Medulla oblongata (tissue), 1 donor: ENCODE measurements around the gene CLDN10.
"Not testable (repeated sequence)": the region's sequence is repeated elsewhere in the genome, so short reads cannot be mapped to it uniquely, and the experiment has no call there.

Experiments
- DNase-seq: peaks from one replicate; pipeline ENCODE4 v3.0.0-alpha.2; 2015; ENCODE audit errors: extremely low spot score

The CLDN10 gene

DNA sequence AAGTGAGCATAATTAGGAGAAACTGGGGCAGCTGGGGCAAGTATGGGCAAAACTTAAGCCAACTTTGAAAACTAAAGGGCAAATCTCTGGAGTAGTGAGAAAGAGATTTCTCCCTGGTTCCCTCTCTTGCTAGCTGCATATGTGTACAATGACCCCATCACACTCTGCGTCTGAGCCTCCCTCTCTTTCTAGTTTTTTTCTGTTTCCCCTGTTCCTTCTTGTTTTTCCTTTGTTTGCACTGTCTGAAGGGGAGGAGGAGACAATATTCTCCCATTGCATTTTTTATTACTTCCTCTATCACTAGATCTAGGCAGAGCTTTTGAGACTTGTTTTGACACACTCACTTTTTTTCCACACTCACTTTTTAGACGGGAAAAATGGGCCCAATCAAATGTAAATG is 11.2 kb upstream of the CLDN10 start:
- DNase-seq, result no peak

DNA sequence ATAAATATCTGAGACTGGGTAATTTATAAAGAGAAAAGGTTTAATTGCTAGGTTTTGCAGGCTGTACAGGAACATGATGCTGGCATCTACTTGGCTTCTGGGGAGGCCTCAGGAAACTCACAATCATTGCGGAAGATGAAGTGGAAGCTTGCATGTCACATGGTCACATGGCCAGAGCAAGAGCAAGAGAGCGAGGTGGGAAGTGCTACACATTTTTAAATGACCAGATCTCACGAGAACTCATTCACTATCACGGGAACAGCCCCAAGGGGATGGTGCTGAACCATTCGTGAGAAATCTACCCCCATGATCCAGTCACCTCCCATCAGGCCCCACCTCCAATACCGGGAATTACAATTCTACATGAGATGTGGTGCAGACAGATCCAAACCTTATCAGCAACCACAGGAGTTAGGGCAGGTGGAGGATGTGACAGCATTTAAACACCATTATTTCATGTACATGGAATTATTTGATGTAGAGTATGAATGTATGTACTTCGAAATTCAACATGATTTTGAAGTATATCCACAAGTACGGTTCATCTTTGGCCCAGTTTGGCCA is 10.5 kb upstream of the CLDN10 start:
- DNase-seq, result no peak

DNA sequence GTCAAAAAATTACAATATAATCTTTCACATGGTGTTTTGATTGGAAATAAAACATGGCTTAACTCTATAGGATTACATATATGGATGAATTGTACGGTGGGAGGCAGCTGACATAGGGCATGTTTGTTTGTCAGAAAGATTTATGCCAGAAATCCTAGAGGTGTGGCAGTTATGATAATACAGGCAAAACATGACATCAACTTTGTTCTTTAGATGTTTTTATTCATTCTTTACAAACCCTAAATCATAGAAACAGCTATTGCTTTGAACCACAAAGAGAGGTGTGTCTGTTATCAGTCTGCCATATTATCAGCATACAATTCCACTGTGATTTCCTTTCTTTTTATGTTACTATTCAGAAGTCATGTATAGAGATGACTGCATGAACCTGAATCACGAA is 8.2 kb upstream of the CLDN10 start:
- DNase-seq, result no peak

DNA sequence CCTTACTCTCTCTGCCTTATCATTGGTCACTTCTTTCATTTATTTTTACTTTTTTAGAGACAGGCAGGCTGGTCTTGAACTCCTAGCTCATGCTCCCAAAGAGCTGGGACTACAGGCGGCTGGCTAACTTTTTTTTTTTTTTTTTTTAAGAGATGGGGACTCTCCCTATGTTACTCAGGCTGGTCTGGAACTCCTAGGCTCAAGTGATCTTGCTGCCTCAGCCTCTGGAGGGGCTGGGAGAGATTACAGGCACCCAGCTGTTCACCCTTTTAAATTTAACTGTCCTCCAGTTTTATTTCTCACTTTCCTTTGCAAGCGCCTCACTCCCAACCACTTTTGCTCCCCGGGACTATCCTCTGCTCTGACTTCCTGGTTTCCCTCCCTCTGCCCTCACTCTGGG is 5.6 kb upstream of the CLDN10 start:
- DNase-seq, result no peak

DNA sequence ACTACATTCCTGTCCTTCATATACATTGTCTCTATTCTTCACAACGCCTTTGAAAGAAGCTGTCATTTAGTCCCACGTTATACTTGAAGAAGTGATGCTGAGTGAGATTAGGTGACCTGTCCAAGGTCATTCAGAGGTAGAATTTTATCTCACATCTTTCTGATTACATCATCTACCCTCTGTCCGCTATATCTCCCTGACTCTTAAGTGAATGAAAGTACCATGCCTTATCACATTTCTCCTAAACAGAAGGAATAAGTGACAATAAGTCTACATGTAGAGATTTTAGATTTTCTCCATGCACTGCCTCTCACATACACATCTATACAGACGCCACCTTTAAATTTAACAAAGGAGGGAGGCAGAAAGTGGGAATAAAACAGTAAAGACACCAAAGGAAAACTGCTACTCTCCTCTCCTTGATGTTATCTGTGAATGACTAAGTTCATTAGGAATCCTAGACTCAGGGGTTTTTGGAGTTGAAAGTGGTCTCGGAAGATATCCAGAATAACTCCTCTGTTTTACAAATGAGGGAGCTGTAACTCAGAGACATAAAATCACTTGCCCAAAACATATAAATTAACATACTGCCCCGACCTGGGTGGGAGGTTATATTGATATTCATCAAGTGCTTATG is 4.9 kb upstream of the CLDN10 start:
- DNase-seq, result no peak

DNA sequence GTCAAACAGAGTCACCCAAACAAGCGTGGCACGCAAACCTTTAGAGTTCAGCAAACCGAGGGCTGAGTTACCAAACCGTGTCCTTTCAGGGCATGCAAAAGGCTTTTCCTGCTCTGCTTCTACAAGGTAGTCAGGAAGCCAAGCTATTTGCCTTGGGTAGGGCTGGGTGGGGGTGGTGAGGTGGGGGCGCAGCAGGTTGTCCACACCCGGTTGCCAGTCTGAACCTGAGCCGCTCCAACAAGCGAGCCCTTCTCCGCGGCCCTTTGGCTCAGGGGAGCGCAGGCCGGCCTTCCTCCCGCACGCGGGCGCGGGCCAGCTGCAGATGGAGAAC is 347 bp upstream of the CLDN10 start:
- DNase-seq, result no peak

DNA sequence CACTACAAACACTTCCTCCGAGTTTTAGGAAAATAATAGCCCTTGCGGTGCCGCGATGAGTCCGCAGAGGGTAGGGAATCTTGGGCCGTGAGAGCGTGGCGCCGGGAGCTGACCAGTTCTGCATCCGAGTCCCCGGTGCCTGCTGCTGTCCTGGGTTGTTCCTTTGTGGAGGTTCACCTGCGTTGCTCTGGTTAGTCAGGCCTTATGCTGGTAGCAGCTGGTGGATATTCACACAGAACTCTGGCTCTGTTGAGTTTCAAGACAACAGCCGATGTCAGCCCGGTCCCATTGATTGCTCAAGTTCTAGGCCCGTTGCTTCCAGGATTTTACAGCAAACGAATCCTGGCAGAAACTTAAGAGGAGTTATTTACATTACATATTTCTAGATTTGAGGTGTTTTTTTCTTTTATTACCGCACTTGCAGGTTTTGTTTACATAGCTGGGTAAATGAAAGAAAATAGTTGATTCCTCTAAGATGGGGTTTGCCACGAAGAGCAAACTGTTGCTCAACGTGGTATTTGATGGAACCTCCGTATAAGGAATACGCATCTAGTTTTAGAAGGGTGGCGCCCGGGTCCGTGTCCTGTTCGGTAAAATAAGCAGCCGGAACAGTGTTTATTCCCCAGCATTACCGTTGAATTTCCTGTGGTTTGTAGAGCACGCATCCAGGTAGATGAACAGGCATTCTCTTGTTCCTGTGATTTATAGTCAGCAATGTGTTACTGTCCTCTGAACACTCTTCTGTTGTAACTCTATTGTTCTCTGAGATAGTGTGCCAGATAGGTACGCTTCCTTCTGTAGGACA is 1.3 kb downstream of the CLDN10 start:
- DNase-seq, result no peak

DNA sequence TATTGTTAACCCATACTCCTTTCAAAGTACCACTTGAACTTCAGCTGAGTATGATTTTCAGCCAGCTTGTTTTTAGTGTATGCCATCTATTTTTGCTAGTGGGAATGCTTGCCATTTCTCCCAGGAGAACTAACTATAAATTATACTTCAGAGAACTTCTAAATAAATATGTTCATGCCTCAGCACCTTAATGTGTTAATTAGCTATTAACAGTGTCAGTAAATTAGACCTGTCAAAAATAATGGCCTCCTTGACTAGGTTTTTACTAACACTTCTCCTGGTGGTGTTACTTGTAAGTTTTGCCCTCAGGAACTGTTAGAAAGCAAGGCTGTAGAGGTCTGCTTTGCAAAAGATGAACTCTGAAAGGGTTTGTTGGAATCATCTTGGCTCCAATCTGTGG is 4.5 kb downstream of the CLDN10 start:
- no peak for DNase-seq

DNA sequence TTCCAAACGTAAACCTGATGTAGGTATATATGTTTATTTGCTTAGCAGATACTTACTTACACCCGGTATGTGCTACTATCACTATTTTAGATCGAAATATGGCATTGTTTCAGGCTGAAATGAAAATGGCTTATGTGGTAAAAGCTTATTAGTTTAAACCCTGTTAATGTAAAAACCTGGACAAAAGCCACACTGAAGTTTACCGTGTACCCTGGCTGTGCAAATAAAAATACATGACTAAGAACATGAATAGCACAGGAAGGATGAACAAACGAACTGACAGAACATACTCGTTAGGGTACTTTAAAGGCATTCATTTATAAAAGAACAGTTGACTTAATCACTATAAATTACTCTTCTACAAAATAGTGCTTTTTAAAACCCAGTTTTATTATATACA is 6.6 kb downstream of the CLDN10 start:
- no peak for DNase-seq

DNA sequence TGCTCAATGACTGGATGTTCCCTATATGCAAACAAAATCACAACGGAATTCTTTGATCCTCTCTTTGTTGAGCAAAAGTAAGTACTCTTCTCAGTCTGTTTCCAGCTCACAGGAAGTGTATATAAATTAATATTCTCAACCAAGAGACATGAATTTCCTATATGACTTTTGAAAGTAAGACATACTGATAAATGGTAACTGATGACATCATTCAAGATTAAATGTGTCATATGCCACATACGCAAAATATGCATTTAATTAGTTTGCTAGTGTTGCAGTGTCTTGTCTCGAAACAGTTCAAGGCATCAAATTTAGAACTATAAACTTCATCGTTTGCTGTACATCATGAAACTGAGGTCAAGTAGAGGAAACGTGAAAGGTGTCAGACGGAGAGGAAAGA is 7.9 kb downstream of the CLDN10 start:
- DNase-seq, result no peak

DNA sequence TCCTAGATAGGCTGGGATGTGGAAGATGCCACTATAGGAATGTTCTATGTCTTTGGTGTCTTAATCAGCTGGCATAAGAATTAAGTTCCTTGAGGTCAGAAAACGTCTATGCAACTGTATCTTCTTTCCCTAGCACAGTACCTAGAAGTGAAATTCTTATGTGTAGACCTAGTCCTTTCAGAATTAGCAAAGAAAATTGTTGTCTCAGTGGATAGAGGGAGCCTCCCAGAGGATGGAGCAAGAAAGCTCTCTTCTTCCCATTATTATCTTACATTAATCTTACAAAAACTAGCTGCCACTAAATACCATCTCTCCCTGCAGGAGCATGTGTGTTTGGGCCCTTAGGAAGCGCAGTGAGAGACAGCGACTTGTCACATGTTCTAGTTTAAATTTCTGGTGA is 11.6 kb downstream of the CLDN10 start:
- no peak for DNase-seq

DNA sequence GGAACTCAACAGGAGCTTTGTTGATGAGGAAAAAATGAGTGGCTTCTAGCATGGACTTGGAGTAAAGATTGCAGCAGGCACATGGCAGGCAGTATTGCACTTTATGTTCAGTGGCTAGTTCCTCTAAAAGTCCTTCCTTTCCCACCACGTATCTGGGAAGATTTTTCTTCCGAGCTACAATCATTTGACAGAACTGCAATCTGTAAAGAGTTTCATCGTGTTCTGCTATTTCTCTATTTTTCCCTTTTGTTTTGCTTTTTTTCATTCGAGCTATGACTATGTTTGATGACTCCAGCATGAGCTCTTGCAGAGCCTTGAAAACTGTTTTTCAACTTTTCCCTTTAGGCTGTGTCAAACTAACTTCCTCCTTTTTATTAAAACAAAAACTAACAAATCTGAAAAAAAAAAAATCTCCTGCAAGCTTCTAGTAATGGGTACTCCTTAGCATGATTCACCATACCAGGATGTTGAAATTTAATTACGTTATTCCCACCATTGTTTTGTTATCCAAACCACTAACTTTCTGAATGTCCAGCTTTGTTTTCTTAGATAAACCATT is 12.3 kb downstream of the CLDN10 start:
- DNase-seq, result no peak

DNA sequence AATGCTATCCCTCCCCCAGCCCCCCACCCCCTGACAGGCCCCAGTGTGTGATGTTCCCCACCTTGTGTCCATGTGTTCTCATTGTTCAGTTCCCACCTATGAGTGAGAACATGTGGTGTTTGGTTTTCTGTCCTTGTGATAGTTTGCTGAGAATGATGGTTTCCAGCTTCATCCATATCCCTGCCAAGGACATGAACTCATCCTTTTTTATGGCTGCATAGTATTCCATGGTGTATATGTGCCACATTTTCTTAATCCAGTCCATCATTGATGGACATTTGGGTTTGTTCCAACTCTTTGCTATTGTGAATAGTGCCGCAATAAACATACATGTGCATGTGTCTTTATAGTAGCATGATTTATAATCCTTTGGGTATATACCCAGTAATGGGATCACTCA is 13.2 kb downstream of the CLDN10 start:
- DNase-seq, result not testable (repeated sequence)

DNA sequence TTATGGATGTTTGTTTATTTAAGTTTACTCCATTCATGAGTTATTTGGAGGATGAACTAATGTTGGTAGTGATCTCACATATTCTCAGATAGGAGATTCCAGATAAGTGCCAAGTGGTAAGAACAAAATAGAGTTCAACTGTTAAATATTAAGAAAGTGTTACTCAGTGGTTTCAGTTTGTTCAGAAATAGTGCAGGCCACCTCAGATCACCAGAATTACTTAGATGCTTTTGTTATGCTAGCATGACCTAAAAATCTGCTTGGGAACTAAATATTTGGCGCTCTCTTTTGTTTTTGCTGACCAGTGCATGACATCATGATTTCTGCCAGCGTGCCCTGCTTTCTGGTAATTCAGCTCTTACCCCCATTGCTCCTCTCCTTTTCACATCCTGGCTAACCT is 15.6 kb downstream of the CLDN10 start:
- DNase-seq, result no peak

DNA sequence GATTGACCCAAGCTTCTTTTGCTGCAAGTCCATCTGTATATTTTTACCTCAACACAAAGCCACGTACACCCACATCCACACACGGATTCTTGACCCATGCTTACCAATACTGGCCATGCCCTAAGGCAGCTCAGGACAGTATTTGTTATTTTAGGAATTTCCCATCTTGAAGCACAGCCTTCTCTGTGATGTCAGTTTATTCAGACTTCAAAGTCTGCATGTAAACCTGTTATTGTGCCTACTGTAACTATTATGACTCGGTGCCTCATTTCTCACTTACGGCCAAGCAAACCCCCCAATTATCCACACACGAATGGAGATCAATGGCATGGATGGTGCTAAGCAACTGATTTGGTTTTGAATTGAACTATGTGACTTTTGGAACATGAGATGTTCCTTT is 17.5 kb downstream of the CLDN10 start:
- no peak for DNase-seq

DNA sequence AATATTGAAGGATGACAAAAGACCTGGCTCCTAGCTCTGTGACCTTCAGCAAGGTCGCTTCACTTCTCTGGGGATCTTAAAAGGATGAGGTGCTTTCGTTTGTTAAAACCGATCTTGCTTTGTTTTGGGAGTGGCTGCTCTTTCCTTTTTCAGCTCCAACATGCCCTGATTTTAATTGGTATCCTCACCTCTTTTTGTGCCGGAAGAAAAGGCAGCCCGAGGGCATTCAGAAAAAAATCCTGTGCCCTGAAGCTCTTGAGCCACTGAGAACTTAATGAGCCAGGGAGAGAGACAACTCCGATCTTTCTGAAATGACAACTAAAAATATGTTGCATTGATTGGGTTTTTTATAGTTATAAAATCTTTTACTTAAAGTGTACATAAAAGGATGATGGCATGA is 19.4 kb downstream of the CLDN10 start:
- no peak for DNase-seq

DNA sequence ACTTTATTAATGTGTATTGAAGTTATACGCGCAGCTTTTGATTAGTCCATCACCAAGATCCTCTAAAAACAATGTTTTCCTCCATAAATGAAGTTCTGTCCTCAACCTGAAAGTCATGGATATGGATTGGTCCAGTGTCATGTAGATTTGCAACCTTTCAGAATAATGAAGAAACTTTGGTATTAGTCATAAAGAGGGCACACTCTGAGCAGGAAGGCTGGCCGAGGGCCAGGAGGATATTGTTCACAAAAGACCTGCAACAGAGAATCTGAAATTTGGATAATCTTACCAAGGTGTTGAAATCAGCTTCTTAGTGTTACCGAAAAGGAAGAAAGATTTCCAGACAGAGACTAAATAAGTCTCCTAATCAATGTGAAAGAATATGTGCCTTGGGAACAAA is 20.7 kb downstream of the CLDN10 start:
- no peak for DNase-seq

DNA sequence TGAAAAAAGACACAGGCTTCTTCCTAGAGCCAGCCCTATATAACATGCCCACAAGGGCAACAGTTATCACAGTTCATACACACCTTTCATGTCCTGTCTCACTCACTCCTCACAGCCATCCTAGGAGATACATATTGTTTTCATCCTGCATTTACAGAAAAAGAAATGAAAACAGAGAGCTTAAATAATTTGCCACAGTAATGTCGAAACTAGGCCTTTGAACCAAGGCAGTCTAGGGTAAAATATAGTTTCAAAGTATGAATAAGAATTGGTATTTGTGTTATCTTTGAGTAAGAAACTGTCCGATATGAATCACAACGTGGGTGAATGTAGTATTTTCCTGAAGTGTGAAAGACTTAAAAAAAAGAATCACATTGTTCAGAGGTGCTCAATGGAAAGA is 26.8 kb downstream of the CLDN10 start:
- DNase-seq, result no peak

DNA sequence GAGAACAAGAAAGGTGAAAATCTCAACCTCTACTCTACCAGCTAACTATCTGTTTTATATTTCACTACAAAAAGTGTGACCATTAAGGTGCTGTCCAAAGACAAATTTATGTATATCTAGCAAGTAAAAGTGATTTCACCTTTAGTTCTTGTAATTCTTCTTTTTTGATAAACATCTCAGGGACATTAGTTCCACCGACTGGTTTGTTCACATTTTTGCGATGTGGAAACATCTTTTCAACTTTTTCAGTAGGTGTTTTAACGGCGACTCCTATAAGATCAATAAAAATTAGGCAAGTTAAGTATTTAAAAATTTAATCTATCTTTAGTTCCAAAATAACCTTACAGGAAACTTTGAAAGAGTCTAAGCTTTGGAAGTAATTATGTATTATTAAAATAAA is 33.3 kb downstream of the CLDN10 start:
- no peak for DNase-seq

DNA sequence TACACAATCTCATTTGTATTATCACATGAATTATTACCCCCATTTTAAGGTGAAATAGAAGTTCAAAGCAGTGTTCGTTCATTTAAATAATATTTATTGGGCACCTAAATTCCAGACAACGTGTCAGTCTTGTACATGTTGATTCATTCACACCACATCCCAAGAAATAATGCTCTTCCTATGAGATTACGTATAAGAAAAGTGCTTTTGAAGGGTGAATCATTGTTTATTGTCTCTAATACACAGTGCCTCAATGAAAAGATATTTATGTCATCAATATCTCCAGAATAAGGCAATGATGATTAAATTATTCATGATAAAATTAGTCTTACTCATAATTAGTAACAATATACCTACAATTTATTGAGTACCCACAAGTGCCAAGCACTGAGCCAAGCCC is 35.6 kb downstream of the CLDN10 start:
- no peak for DNase-seq

DNA sequence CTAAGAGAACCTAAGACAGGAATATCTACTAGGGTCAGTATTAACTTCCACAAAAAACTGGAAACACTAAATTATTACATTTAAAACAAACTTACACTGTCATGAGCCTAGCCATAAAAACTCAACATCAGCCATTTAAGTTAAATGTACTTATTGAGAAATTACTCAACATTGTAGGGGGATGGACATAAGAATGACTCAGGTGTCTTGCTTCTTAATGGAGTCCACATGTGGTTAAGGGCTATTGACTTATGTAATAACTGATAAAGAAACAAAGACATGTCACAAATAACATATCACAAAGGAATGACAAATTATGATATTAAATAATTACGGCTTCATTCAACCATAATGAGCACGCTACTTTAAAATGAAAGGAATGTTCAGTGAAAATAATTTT is 36.2 kb downstream of the CLDN10 start:
- DNase-seq, result no peak

DNA sequence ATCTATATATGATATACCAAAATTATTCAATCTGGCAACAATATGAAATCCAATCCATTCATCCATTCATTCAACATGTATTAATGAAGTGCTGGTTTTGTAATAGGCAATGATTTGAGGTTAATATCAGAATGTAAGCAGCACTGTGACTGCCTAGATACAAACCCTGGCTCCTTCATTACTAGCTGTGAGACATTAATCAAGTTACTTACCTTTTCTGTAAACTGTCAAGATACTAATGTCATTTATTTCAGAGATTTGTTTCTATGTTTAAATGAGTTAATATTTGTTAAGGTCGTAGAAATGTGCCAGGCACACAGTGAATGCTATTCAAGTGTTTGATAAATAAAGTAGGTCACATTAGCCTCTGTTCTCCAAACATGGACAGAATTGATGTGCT is 40.9 kb downstream of the CLDN10 start:
- DNase-seq, result no peak

DNA sequence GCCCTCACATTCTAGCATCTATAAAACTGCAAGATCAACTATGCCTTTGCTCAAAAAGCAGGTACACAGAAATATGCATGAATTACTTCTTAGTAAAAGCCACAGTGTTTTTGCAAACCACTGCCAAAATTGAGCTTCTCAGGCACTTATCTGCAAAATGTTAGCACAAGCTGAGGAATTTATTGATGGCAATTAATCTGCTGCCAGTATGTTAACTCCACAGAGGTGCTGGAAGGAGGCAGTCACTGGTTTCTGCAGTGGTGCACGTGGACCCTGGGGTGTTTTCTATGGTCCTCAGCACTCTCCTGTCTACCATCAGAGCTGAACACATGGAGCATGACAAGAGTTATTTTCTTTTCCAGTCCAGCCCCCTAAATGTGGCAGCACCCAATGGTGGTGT is 44.2 kb downstream of the CLDN10 start:
- no peak for DNase-seq
